Left ventricle myocardium inferior (tissue), 1 donor: ENCODE measurements around the gene FAM3D. TPM values are rescaled to one million over a fixed set of nuclear protein-coding genes. Genes with fewer than 3 reads are reported as not detected.
"Not testable (repeated sequence)": the region's sequence is repeated elsewhere in the genome, so short reads cannot be mapped to it uniquely, and the experiment has no call there.

ENCODE experiments used
- DNase-seq: peaks from one replicate; pipeline ENCODE4 v3.0.0-alpha.2; 2020
- H3K27ac ChIP-seq: fragments of 200-600 bp; replicated peaks from 2 replicates; pipeline ENCODE4 v1.8.0; 2021
- H3K27me3 ChIP-seq: fragments of 200-600 bp; 2 replicates; pipeline ENCODE4 v1.8.0; 2021; ENCODE audit warnings: low read depth
- H3K36me3 ChIP-seq: fragments of 200-600 bp; 2 replicates; pipeline ENCODE4 v1.8.0; 2021
- H3K4me1 ChIP-seq: fragments of 200-600 bp; 2 replicates; pipeline ENCODE4 v1.8.0; 2021
- H3K4me3 ChIP-seq: fragments of 200-600 bp; 2 replicates; pipeline ENCODE4 v1.8.0; 2021; ENCODE audit warnings: mild to moderate bottlenecking, moderate library complexity
- H3K9me3 ChIP-seq: fragments of 200-600 bp; replicated peaks from 2 replicates; pipeline ENCODE4 v1.8.0; 2021
- CTCF ChIP-seq: fragments of 200-600 bp; IDR thresholded peaks from 2 replicates; pipeline ENCODE4 v1.8.0; 2021; ENCODE audit warnings: antibody characterized with exemption, mild to moderate bottlenecking, borderline replicate concordance
- intact Hi-C: fragments of 100-400 bp; cut with micrococcal nuclease; formaldehyde crosslinking; loops from one replicate; pipeline ENCODE4 v1.11.0; 2022
- total RNA-seq: library from RNA; stranded (reverse); fragmentation: NEBNext Ultra II Directional; extraction: Animal tissue kit (Norgen Biotek cat#: 25700); gene quantifications from one replicate; pipeline ENCODE4 v1.2.1, GENCODE V29; 2021
- donor health status: DM: no; HTN: yes; CAD: no; lungs with severe emphysema.

The FAM3D gene
- total RNA-seq, 1 donor from 2014 or later: 0.16 TPM

- no peak for DNase-seq
- no peaks in the 10 kb centered on the region for H3K36me3 ChIP-seq
- no peaks in the 10 kb centered on the region for H3K9me3 ChIP-seq
- H3K27me3 ChIP-seq: peaks cover 38% of the 10 kb centered on the region
- H3K27ac ChIP-seq: no peak overlapping the region
- intact Hi-C loops: no loop called here
- no peak overlapping the region for H3K4me3 ChIP-seq
- no peaks in the 10 kb centered on the region for H3K4me1 ChIP-seq
- no peak for TF ChIP-seq CTCF
These were observed 14.4 kb upstream of the FAM3D start for GRCh38 chr3:58680879-58681525.

- intact Hi-C loops: no loop called here
These were observed 13.5 kb upstream of the FAM3D start for GRCh38 chr3:58679974-58680666.

GRCh38 chr3:58679446-58679845, 12.9 kb upstream of the FAM3D start:
- Histone ChIP-seq H3K36me3 (no peaks in the 10 kb centered on the region), H3K4me1 (no peaks in the 10 kb centered on the region), H3K9me3 (peaks cover 5% of the 10 kb centered on the region), H3K27me3 (peaks cover 33% of the 10 kb centered on the region), H3K27ac (no peak overlapping the region), H3K4me3 (no peak overlapping the region)
- no peak for TF ChIP-seq CTCF
- intact Hi-C loops: no loop called here
- no peak for DNase-seq

More at GRCh38 chr3:58679974-58680666, 13.5 kb upstream of the FAM3D start:
- Histone ChIP-seq H3K4me3 (no peak overlapping the region), H3K36me3 (no peaks in the 10 kb centered on the region), H3K9me3 (peaks cover 3% of the 10 kb centered on the region), H3K4me1 (no peaks in the 10 kb centered on the region), H3K27ac (no peak overlapping the region), H3K27me3 (peaks cover 33% of the 10 kb centered on the region)
- no peak for TF ChIP-seq CTCF
- DNase-seq: no peak

GRCh38 chr3:58678177-58678970, 11.8 kb upstream of the FAM3D start:
- intact Hi-C loops, H3K36me3 ChIP-seq, H3K9me3 ChIP-seq, H3K4me3 ChIP-seq, H3K27ac ChIP-seq, H3K4me1 ChIP-seq, DNase-seq: not testable (repeated sequence)
- H3K27me3 ChIP-seq: peaks cover 33% of the 10 kb centered on the region

- intact Hi-C loops: no loop called here
These were observed 6.3 kb upstream of the FAM3D start for GRCh38 chr3:58672880-58673279.

More at GRCh38 chr3:58672880-58673279, 6.3 kb upstream of the FAM3D start:
- Histone ChIP-seq H3K9me3 (peaks cover 5% of the 10 kb centered on the region), H3K27me3 (peaks cover 7% of the 10 kb centered on the region), H3K36me3 (no peaks in the 10 kb centered on the region), H3K4me3 (no peak overlapping the region), H3K4me1 (no peaks in the 10 kb centered on the region), H3K27ac (no peak overlapping the region)
- no peak for DNase-seq
- no peak for TF ChIP-seq CTCF
